Panc1 (cell line): Measurements from ENCODE around the gene MAPK8.

ENCODE experiments used
- CTCF ChIP-seq: fragments of 450-650 bp; IDR thresholded peaks from 2 replicates; pipeline ENCODE4 v1.5.1; 2017; ENCODE audit warnings: mild to moderate bottlenecking
- POLR2AphosphoS5 ChIP-seq: IDR thresholded peaks from 2 replicates; pipeline ENCODE4 v1.6.1; 2012; ENCODE audit warnings: mild to moderate bottlenecking, low read depth, low read length, moderate library complexity

GRCh38 chr10:48357631-48358030 lies 51.2 kb downstream of the MAPK8 start:
- TF ChIP-seq CTCF (no peak), POLR2AphosphoS5 (no peak)
